GM13976 (cell line): ENCODE data around the gene ZC3H18.

Source experiments
- DNase-seq: peaks from one replicate; pipeline ENCODE4 v3.0.0; 2012; ENCODE audit warnings: low spot score
- in situ Hi-C: fragments of 300-500 bp; cut with MboI; formaldehyde crosslinking; loops from one replicate; pipeline ENCODE4 v1.12.0; 2022; ENCODE audit warnings: low sequenced_read_pairs, mixed read lengths, inconsistent platforms; ENCODE audit not compliant: unreplicated experiment
- TF ChIP-seq, protein P1 (sequence below): IDR thresholded peaks from 2 replicates; pipeline ENCODE4 v1.5.1; 2012; ENCODE audit warnings: borderline replicate concordance, mild to moderate bottlenecking; ENCODE audit not compliant: insufficient read depth; ENCODE audit errors: extremely low read depth, missing control alignments, control extremely low read depth

The ZC3H18 gene

DNA sequence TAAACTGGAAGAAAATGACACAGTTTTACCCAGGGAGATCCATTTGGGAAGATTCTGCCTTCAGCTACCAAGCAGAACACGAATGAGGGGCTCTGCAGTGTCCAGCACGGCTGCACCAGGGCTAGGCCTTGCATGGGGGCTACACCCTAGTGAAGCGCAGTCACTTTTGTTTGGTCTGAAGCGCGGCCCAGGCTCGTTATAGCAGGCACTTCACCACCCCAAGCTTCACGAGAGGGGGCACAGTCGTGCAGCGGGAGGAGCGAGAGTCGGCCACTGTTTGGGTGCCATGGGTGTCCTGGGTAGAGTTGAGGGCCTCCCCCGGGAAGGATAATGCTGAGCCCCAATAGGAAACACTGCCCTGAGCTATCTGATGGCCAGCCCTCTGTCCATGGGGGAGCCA is 46.5 kb downstream of the ZC3H18 start:
- TF ChIP-seq, protein P1, sequence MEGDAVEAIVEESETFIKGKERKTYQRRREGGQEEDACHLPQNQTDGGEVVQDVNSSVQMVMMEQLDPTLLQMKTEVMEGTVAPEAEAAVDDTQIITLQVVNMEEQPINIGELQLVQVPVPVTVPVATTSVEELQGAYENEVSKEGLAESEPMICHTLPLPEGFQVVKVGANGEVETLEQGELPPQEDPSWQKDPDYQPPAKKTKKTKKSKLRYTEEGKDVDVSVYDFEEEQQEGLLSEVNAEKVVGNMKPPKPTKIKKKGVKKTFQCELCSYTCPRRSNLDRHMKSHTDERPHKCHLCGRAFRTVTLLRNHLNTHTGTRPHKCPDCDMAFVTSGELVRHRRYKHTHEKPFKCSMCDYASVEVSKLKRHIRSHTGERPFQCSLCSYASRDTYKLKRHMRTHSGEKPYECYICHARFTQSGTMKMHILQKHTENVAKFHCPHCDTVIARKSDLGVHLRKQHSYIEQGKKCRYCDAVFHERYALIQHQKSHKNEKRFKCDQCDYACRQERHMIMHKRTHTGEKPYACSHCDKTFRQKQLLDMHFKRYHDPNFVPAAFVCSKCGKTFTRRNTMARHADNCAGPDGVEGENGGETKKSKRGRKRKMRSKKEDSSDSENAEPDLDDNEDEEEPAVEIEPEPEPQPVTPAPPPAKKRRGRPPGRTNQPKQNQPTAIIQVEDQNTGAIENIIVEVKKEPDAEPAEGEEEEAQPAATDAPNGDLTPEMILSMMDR, result no peak
- in situ Hi-C loops, result no loop called here

DNA sequence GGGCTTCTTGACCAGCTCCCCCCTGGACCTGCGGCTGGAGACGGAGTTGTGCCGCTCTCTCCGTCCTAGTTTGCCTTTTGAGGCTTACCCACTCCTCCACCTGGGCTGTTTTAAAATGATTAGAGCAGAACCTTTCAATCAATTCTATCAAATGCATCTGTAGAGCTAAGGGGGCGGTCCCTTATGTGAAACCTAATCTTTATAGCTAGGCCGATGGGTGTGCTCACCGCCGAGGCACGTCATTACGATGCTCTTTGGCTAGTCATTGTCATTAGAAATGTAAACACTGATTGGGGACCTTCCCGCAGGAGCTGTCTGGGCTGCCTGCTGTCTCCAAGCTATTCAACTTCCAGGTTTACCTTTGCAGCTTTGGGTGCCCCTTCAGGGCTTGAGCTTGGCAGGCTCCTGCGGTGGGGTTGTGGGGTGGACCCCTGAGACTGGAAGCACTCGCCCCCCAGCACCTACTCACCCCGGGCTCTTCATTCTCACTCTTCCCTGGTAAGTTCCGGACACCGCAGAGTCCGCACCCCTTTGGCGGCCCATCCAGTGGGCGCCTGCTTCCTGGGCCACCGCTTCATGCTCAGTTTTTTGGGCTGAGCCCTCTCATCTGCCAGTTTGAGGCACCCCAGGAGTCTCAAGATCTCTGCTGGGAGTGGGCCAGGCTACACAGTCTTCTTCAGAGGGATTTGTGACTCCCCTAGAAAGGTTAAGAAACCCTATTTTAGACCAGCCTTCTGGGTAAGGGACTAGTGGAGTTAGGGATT is 47.2 kb downstream of the ZC3H18 start:
- DNase-seq, result no peak
- in situ Hi-C loops, result no loop called here
- TF ChIP-seq, protein P1, result no peak

More for the DNA sequence above, 46.5 kb downstream of the ZC3H18 start:
- no peak for DNase-seq

DNA sequence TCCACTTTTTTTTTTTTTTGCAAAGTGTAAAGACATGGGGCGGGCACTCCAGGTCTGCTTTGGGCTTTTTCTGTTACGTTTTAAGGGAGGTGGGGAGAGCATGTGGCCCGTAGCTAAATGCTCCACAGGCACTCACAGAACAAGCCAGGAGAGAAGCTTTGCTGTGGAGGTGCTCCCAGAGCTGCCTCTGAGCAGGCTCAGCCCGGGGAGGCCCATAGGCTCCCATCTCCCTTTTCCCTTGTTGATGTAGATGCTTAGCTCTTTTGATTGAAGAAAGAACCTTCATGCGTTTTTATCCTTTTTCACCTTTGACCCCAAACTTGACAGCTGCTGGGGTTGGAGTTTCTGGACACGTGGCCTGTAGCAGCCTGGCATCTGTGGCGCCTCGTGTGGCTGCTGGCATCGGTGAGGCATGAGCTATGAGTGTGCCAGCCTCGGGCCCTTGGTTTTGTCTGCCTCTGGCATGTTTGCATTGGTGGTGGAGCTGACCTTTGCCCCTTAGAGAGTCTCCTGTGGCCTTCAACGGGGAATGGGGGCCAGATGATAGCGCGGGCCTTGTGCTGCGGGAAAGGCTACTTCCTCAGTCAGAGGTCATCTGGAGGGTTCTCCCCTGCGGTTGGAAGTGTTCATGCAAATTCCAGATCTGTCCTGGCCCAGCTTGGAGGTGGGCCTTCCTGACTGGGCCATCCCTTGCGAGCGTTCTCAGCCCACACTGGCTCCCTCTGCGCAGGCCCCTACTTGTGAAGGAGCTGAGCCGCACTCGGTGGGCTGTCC is 48.2 kb downstream of the ZC3H18 start:
- DNase-seq, result no peak
- in situ Hi-C loops, result no loop called here

DNA sequence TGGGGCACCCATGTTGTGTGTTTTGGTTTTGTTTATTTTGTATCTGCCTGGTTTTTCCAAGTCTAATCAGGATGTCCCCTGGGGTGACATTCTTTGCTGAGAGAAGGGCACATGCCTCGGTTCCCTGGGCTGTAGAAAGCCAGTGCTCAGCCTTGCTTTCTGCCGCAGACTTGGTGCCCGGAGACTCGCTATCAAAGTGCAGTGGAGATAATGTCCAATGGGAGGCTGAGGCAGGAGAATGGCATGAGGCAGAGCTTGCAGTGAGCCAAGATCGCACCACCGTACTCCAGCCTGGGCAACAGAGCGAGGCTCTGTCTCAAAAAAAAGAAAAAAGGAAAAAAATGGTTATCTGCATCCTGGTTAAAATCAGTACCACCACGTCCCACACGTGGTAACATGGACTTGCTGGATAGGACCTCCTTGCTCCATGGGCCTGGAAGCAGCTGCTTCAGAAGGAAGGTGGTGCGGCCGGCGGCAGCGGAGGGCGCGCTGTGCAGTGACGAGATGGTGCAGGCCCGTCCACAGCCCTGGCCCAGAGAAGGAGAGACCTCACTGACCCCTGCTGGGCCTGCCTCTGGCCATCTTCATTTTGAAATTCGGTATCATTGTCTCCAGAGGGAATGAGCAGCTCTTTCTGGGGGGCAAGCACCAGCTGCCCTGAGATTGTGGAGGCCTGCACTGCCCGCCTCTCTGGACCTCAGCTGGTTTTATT is 48.9 kb downstream of the ZC3H18 start:
- no peak for DNase-seq
- in situ Hi-C loops, result no loop called here
- TF ChIP-seq, protein P1, result no peak

More for the DNA sequence above, 48.2 kb downstream of the ZC3H18 start:
- TF ChIP-seq, protein P1, result no peak

DNA sequence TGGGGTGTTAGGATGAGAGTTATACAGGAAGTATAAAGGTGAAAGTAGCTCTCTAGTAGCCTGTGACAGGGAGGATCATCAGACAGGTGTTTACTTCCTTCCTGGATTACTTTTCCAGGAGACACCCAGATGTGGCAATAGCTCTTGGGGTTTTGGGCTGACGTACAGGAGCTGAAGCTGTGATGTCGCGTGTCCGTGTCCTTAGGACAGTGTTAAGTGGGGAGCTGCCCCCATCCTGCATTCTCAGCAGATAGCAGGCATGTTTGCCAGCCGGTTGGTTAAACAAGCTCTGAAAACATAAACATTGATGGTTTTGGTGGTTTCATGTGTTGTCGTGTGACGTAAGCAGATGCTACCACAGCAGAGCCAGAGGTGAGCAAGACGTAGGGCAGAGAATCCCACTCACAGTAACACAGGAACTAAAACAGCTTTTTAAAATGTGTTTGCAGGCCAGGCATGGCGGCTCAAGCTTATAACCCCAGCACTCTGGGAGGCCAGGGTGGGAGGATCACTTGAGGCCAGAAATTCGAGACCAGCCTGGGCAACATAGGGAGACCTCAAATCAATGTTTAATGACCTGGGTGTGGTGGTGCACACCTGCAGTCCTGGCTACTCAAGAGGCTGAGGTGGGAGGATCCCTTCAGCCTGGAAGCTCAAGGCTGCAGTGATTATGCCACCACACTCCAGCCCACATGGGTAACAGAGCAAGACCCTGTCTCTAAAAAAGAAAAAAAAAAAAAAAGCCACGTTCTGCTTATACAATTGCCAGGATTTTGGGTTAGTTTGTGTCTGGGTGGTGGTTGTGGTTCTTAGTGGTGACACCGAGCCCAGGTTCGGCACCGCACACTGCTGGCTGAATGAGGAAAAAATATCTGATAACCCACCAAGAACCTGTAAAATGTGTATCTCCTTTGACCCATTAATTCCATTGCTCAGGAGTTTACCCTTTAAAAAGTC is 49.9 kb downstream of the ZC3H18 start:
- no peak for DNase-seq
- in situ Hi-C loops, result no loop called here
- TF ChIP-seq, protein P1, result no peak
